LoVo (cell line): ENCODE measurements around the gene BRINP3.

Experiments
- DNase-seq: peaks from one replicate; pipeline ENCODE4 v3.0.0-alpha.2; 2016; ENCODE audit warnings: low spot score

BRINP3 gene

DNA sequence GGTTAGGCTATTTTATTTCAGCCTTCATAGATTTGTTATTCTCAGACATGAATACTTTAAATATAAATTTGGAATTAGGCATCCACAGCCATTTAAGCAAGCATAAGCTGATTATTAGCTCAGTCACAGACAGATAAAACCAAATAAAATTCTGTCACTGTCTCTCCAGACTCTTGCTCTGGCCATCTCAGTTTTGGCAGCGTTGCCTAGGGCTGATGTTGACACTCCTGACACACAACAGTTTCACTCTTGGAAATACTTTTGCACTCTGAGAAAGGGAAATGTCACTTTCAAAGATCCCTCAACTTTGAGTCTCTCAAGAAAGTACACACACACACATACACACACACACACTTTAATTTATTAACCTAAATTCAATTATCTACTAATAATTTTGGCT, 372.7 kb downstream of the BRINP3 start:
- DNase-seq = no peak

DNA sequence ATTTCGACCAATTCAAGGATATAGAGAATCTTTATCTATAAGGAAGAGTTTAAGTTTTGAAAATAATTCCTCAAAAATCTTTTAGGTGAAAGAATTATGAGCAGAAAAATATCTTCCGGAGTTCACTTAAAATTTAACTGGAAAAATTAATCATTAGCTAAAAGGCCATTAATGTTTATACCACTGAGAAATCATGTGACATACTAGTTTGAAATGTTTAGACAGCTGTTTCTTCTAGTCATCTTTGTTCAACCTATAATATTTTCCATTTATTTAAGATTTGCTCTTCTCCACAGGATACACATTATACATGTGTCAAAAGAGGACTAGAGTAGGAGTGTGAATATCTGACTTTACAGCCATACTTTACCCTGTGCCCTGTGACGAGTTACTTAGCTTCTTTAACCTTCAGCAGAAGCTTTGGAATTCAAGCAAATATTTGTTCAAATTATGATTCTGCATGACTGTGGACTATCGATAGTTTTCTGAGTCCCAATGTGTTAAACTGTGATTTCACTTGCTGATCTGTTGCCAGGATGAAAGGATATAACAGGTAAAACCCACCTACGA, 374.8 kb downstream of the BRINP3 start:
- no peak for DNase-seq

DNA sequence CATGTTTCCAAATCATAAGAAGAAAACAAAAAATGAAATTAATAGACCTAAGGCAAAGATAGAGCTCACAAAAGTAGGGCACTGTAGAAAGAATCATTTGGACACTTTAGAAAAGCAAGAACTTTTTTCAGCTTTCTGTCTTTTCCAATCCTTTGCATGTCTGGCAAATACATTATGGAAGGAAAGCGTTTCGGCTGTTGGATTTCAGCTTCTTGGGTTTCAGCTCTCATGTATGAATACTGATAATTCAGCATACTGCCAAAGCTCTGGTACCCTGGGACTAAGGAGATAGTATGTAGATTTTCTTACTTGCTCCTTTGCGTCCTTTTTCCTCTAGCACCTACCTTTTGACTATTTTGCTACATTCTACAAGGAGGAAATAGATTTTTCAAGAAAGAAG, 375.9 kb downstream of the BRINP3 start:
- DNase-seq = no peak

DNA sequence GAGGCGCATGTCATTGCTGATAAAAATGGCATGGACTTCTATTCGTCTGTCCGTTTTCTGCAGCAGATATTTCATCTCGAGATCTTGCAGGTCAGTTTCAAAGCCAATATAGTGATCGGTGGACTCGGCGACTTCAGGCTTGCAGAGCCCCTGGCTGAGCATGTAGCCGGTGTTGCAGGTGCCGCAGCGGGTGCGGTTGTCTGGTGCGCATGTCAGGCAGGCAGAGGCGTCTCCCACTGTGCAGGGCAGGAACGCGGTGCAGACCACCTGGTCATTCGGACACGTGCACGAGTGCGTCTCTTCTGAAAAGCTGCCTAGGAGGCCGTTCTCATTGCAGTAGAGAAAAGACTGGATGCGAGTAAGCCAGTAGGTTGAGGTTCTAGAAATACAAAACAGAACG, 378.9 kb downstream of the BRINP3 start:
- DNase-seq = no peak

DNA sequence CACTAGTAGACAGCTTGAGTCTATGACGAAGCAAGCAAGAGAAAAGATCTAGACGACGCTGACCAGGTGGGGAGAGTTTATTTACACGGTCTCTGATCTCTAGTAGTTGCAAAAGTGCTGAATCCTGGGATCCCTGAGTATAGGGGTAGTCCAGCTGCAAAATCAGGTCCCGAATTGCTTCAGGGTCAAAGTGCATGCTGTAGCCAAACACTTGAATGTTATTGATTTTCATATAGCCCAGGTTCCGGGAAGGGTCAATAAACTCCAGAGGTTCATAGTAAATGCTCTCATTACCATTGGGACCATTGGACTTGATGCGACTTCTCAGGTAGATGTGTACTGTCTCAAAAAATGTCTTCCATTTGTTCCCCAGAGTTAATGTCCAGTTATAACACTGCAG, 379.6 kb downstream of the BRINP3 start:
- DNase-seq = no peak

DNA sequence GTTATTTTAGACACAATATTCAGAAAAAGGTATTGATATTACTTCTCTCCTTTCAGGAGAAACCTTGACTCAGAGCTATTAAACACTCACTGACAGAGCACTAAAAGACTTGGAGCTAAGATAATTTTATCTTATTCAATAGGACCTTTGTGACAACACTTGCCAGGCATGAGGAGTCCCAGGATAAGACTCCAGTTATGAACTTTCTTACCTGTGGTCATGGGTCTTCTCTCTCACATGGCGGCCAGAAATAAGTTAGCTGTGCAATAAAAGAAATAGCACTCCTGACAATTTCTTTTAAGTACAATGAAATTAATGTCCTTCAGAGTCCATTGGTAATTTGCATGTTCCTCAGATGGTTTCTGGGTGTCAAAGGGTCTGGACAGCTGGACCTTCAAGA, 382.1 kb downstream of the BRINP3 start:
- no peak for DNase-seq

DNA sequence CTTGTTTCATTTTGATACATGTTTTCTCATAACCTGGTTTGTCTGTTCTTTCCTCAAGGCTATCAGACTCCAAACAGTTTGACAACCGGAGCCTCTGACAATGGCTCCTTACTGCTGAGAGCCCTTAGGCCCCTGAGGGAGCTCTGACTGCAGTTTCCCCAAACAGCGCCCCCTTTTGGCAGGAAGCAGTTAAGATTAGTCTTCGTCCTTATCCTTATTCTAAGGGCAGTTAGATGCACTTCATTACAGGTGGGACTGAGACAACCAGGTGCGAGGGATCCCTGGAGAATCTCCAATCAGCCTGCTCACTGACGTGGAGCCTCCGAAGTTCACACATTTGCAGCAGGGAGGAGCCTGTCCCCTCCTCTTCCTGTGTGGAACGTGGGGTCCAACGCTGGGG, 393.1 kb downstream of the BRINP3 start:
- DNase-seq = no peak

DNA sequence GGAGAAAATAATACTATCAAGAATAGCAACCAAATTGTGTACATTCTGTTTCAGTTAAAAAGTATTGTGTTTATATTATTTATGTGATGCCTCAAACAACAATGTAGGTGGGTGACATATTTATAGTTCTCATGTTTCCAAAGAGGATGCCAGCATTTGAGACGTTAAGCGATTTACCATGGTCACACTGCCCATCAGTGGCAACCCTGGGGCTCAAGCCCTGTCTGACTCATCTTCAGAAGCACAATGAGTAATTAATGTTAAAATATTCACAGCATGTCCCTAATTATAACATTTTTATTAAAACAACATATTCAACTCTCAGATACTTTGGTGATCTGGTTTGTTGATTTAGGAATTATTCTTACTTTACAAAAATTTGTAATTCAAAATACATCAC, 409.4 kb downstream of the BRINP3 start:
- no peak for DNase-seq

DNA sequence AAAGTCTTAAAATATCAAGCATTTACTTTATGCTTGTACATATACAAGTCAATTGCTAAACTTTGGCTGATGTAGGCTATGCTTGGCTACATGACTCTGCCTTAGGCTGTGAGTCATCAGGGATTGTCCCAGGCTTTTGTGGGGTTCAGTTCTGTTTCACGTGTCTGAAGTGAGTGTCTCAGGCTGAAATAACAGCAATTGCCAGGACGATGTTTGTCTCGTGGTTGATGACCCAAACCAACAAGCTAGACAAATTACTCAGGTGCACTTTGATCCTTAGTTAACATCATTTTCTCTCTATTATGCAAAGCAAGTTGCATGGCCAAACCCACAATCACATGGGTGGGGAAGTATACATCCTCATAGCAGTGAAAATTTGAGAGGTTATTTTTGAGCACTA, 410.1 kb downstream of the BRINP3 start:
- DNase-seq = no peak

DNA sequence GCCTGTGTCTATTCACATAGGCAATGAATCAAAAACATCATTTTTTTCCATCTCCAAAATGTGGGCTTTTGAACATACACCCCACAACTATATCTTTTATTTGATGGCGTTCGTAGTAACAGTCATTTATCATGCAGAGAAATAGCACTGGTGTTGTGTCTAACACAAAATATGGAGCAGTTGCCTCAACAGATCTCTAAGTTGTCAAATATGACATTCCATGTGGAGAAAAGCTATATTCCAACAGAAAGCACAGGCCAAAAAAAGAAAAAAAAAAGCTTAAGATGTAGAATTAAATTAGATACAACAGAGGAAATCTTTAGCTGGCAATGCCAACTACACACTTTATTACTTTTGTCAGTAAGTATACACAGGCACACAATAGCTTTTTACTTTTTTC, 411.7 kb downstream of the BRINP3 start:
- DNase-seq = no peak

DNA sequence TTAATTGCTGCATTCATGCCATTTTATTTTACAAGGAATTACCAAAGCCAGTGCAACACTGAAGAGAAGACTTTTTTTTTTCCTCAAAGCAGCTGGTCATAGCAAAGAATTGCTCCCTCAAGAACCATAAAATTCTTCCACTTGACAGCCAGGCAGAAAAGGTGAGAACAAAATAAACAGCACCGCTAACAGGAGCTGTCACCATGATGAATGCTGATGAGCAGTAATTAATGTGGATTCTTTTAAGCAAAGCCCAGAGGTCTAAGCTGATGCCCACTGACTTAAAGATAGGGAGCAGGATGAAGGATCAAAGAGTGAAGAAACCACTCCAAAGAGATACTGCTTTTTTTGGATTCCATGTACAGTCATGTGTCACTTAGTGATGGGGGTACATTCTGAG, 428.4 kb downstream of the BRINP3 start:
- DNase-seq = no peak
